CD4-positive, alpha-beta T cell (primary cell): Measurements from ENCODE around the gene IKZF2. TPM values are rescaled to one million over a fixed set of nuclear protein-coding genes. Genes with fewer than 3 reads are reported as not detected.

Source experiments
- ATAC-seq: fragments of 200-7000 bp; cut with Tn5 transposase; one replicate; pipeline ENCODE4 v1.10.0; 2022; ENCODE audit warnings: mild to moderate bottlenecking; ENCODE audit not compliant: poor library complexity
- CTCF ChIA-PET: fragments of 350-600 bp; sonication (Branson Sonifier 250); formaldehyde crosslinking; loops from one replicate; lab custom pipeline; 2021; ENCODE audit warnings: antibody characterized with exemption, inconsistent platforms; lab: Charles Lee
- POLR2A ChIA-PET: fragments of 350-600 bp; sonication (Branson Sonifier 250); formaldehyde crosslinking; loops from one replicate; lab custom pipeline; 2021; ENCODE audit warnings: antibody characterized with exemption, inconsistent platforms; lab: Charles Lee
- DNase-seq, 14 experiments: peaks; one replicate each; pipeline ENCODE4 v3.0.0-alpha.2; 2013 to 2020; ENCODE audit warnings: mixed read lengths in 2 of 14
- H3K27ac ChIP-seq, 2 donors: one replicate each; pipeline versions ENCODE4 v1.5.1 to v1.7.0; 2013; ENCODE audit warnings: low read length in 2 of 2, low read depth in 1 of 2, mild to moderate bottlenecking in 1 of 2
- H3K27me3 ChIP-seq, 2 experiments: 1 replicate in 1 of 2; 2 replicates in 1 of 2; pipeline versions ENCODE4 v1.6.1 to v1.7.0; 2013; ENCODE audit warnings: low read length in 2 of 2, control low read depth in 1 of 2, mild to moderate bottlenecking in 1 of 2, moderate library complexity in 1 of 2; ENCODE audit not compliant: insufficient read depth in 2 of 2, control insufficient read depth in 1 of 2
- H3K36me3 ChIP-seq: one replicate; pipeline ENCODE4 v1.6.1; 2013; ENCODE audit warnings: low read length, control low read depth; ENCODE audit not compliant: insufficient read depth
- H3K4me1 ChIP-seq: one replicate; pipeline ENCODE4 v1.6.1; 2013; ENCODE audit warnings: low read length, control low read depth; ENCODE audit not compliant: insufficient read depth
- H3K4me3 ChIP-seq: one replicate; pipeline ENCODE4 v1.5.1; 2013; ENCODE audit warnings: mild to moderate bottlenecking, low read length, moderate library complexity
- H3K9me3 ChIP-seq, 2 experiments: 1 replicate in 1 of 2; 2 replicates in 1 of 2; pipeline versions ENCODE4 v1.6.1 to v1.7.0; 2013; ENCODE audit warnings: low read length in 2 of 2, mild to moderate bottlenecking in 2 of 2, control low read depth in 1 of 2, moderate library complexity in 1 of 2; ENCODE audit not compliant: control insufficient read depth in 1 of 2, insufficient read depth in 1 of 2
- H3K27ac Mint-ChIP-seq: one replicate; pipeline ENCODE4 v1.8.0; 2020; ENCODE audit warnings: mixed read lengths
- H3K27me3 Mint-ChIP-seq: one replicate; pipeline ENCODE4 v1.8.0; 2021; ENCODE audit warnings: mixed read lengths
- H3K36me3 Mint-ChIP-seq: one replicate; pipeline ENCODE4 v1.8.0; 2021; ENCODE audit warnings: low read depth, mixed read lengths
- H3K4me1 Mint-ChIP-seq: one replicate; pipeline ENCODE4 v1.8.0; 2021; ENCODE audit warnings: low read depth, mixed read lengths
- H3K4me3 Mint-ChIP-seq: one replicate; pipeline ENCODE4 v1.8.0; 2020; ENCODE audit warnings: mild to moderate bottlenecking, mixed read lengths
- H3K9me3 Mint-ChIP-seq: one replicate; pipeline ENCODE4 v1.8.0; 2020; ENCODE audit warnings: mixed read lengths
- intact Hi-C, 2 experiments: fragments of 100-400 bp; cut with DNase I in 1 of 2; cut with micrococcal nuclease in 1 of 2; formaldehyde crosslinking; loops; one replicate each; pipeline versions ENCODE4 v1.15.1 to v1.9.0; 2023 to 2025; cut with DNase I, micrococcal nuclease
- total RNA-seq, 174 experiments: library from RNA in 2 of 174; stranded (reverse) in 2 of 174; gene quantifications; one replicate each; pipeline ENCODE4 v1.2.3 and lab custom pipeline; 2021 to 2026
- TF ChIP-seq, protein P1 (sequence below): fragments of 200-600 bp; IDR thresholded peaks from one replicate; pipeline ENCODE4 v1.8.0; 2022; ENCODE audit warnings: antibody characterized with exemption, mild to moderate bottlenecking

Gene IKZF2
- total RNA-seq, 2 experiments from 2014 or later: 8.7 to 8.9 TPM

GRCh38 chr2:213157242-213157641 is 5.8 kb upstream of the IKZF2 start:
- H3K36me3 Mint-ChIP-seq: no peaks in the 10 kb centered on the region
- CTCF ChIA-PET: interaction anchor here (1.0 kb wide), 1 partner anchor 10 kb away, joined by 3 read pairs; no protein-coding TSS in a partner anchor
- Histone ChIP-seq H3K9me3 (no peaks in the 10 kb centered on the region), H3K4me3 (no peak overlapping the region), H3K36me3 (no peaks in the 10 kb centered on the region), H3K27ac (no peak overlapping the region), H3K4me1 (no peaks in the 10 kb centered on the region), H3K27me3 (peaks cover under 1 to 3% of the 10 kb centered on the region in 2 experiments)
- intact Hi-C loops: loop anchor here (10.0 kb wide), 2 partner anchors 78 to 292 kb away; no protein-coding TSS in a partner anchor
- H3K27me3 Mint-ChIP-seq: peaks cover 34% of the 10 kb centered on the region
- DNase-seq (peak in 2 of 14 experiments; percentile 57 to 61), ATAC-seq (peak; percentile 75)
- peaks cover 24% of the 10 kb centered on the region for H3K4me1 Mint-ChIP-seq
- peak overlapping the region; percentile 65 for H3K27ac Mint-ChIP-seq
- no peaks in the 10 kb centered on the region for H3K9me3 Mint-ChIP-seq
- POLR2A ChIA-PET: no interaction called here
- no peak overlapping the region for H3K4me3 Mint-ChIP-seq
- TF ChIP-seq, protein P1, sequence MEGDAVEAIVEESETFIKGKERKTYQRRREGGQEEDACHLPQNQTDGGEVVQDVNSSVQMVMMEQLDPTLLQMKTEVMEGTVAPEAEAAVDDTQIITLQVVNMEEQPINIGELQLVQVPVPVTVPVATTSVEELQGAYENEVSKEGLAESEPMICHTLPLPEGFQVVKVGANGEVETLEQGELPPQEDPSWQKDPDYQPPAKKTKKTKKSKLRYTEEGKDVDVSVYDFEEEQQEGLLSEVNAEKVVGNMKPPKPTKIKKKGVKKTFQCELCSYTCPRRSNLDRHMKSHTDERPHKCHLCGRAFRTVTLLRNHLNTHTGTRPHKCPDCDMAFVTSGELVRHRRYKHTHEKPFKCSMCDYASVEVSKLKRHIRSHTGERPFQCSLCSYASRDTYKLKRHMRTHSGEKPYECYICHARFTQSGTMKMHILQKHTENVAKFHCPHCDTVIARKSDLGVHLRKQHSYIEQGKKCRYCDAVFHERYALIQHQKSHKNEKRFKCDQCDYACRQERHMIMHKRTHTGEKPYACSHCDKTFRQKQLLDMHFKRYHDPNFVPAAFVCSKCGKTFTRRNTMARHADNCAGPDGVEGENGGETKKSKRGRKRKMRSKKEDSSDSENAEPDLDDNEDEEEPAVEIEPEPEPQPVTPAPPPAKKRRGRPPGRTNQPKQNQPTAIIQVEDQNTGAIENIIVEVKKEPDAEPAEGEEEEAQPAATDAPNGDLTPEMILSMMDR: no peak

GRCh38 chr2:213156717-213157116 is 5.3 kb upstream of the IKZF2 start:
- no peaks in the 10 kb centered on the region for H3K36me3 ChIP-seq
- no peaks in the 10 kb centered on the region for H3K36me3 Mint-ChIP-seq
- peaks cover 25% of the 10 kb centered on the region for H3K4me1 Mint-ChIP-seq
- H3K27ac ChIP-seq: no peak overlapping the region
- intact Hi-C loops: loop anchor here (10.0 kb wide), 2 partner anchors 78 to 292 kb away; no protein-coding TSS in a partner anchor
- H3K9me3 Mint-ChIP-seq: no peaks in the 10 kb centered on the region
- ChIA-PET POLR2A (no interaction called here), CTCF (interaction anchor here (1.0 kb wide), 1 partner anchor 9 kb away, joined by 3 read pairs; no protein-coding TSS in a partner anchor)
- H3K27ac Mint-ChIP-seq: peak overlapping the region; percentile 65
- H3K27me3 ChIP-seq: peaks cover 3 to 4% of the 10 kb centered on the region in 2 experiments
- no peak overlapping the region for H3K4me3 ChIP-seq
- H3K4me3 Mint-ChIP-seq: no peak overlapping the region
- H3K4me1 ChIP-seq: no peaks in the 10 kb centered on the region
- no peak for ATAC-seq
- TF ChIP-seq, protein P1: no peak
- H3K27me3 Mint-ChIP-seq: peaks cover 34% of the 10 kb centered on the region
- no peak for DNase-seq
- H3K9me3 ChIP-seq: no peaks in the 10 kb centered on the region

- intact Hi-C loops: loop anchor here (1.0 to 10.0 kb wide), 6 partner anchors 82 to 467 kb away; no protein-coding TSS in a partner anchor
- peaks cover 56% of the 10 kb centered on the region for H3K4me1 Mint-ChIP-seq
- no peaks in the 10 kb centered on the region for H3K9me3 Mint-ChIP-seq
- CTCF ChIA-PET: interaction anchor here (0.7 to 2.1 kb wide), 3 partner anchors 10 to 376 kb away, joined by 3 to 7 read pairs (median 5); no protein-coding TSS in a partner anchor
- Histone ChIP-seq H3K27ac (peak overlapping the region in 1 of 2 donors; percentile 54), H3K27me3 (peaks cover 4 to 15% of the 10 kb centered on the region in 2 experiments), H3K9me3 (no peaks in the 10 kb centered on the region), H3K4me1 (no peaks in the 10 kb centered on the region), H3K4me3 (peak overlapping the region; percentile 71), H3K36me3 (no peaks in the 10 kb centered on the region)
- H3K4me3 Mint-ChIP-seq: peak overlapping the region; percentile 85
- peak overlapping the region; percentile 93 for H3K27ac Mint-ChIP-seq
- peaks cover 55% of the 10 kb centered on the region for H3K27me3 Mint-ChIP-seq
- ATAC-seq: no peak
- peaks cover 11% of the 10 kb centered on the region for H3K36me3 Mint-ChIP-seq
- POLR2A ChIA-PET: interaction anchor here (0.5 to 2.1 kb wide), 5 partner anchors 34 to 472 kb away, joined by 3 to 7 read pairs (median 4); no protein-coding TSS in a partner anchor
- TF ChIP-seq, protein P1: no peak
- no peak for DNase-seq
These were observed 1.5 kb upstream of the IKZF2 start for GRCh38 chr2:213152888-213153287.
